ENCODE data around the gene PLBD2.
A peak's percentile ranks its signal among the peaks of the same experiment; 100 is the strongest.
"Not testable (repeated sequence)": the region's sequence is repeated elsewhere in the genome, so short reads cannot be mapped to it uniquely, and the experiment has no call there.

Gene PLBD2

GRCh38 chr12:113333877-113334785 is 24.3 kb upstream of the PLBD2 start:
- peak; percentile 35 for DNase-seq (ENCODE audit: low spot score)

DNA sequence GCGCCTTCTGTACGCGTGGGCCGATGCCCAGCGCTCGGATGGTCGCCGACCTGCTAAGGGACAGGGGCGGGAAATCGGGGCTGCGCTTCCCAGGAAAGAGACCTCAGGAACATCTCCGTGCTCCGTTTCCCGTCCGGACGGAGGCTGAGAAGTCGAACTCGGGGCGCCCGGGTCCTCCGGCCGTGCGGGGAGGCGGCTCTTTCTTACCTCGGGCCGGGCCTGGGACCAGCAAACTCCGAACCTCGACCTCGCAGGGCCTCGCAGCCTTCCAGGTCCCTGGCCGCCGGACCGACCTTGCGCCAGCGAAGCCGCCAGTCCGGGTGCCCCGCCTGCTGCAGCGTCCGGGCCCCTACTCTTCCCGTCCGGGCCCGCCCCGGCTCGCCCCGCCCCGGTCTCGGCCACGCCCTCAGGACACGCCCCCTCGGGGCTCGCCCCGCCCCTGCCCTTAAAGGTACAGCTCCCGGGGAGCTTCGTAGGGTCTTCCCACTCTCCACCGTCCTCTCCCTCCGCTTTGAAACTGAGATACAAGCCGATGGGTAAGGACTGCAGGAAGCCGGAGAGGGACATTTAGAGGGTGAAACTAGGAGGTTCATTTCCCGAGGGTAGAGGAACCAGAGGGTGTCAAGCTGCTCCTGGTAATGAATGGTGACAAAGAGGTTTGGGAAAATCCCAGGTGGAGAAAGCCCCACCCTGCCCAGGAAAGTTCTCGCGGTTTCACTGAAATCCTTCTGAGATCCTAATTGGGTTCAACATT is 23.4 kb upstream of the PLBD2 start, which contains the start of gene SLC8B1:
Gene SLC8B1, minus strand, starts transcription at position 324 of the 754 bp plus-strand sequence. CDS start 2,231 bp downstream, outside the sequence.
- peak; percentile 86 for DNase-seq (ENCODE audit: low spot score)

DNA sequence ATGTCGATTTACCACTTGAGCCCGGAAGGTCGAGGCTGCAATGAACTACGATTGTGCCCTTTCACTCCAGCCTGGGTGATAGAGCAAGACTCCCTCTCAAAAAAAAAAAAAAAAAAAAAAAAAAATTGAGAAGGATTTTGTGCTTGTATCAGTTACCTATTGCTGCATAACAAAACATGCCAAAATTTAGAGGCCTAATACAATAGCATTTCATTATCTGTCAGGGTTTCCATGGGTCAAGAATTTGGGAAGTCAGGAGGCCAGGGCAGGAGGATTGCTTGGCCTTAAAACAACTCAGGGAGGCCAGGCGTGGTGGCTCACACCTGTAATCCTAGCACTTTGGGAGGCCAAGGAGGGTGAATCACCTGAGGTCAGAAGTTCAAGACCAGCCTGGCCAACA is 18.8 kb upstream of the PLBD2 start:
- no peak for DNase-seq (ENCODE audit: low spot score)

DNA sequence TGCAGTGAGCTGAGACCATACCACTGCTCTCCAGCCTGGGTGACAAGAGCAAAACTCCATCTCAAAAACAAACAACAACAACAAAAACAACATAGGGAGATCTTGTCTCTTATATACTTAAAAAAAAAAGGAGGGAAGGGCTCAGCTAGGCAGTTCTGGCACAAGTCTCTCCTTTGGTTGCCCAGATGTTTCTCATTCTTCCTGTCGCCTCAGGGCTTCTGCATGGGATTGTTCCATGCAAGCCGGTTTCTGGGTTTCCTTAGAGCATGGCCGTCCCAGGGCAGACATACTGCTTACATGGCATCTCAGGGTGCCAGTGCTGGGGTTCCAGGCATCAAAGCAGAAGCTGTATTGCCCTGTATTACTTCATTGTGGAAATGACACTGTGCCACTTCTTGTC is 18.3 kb upstream of the PLBD2 start:
- no peak for DNase-seq (ENCODE audit: low spot score)

- no peak for DNase-seq (ENCODE audit: low spot score)
These were observed 16.9 kb upstream of the PLBD2 start for GRCh38 chr12:113341535-113341934.

DNA sequence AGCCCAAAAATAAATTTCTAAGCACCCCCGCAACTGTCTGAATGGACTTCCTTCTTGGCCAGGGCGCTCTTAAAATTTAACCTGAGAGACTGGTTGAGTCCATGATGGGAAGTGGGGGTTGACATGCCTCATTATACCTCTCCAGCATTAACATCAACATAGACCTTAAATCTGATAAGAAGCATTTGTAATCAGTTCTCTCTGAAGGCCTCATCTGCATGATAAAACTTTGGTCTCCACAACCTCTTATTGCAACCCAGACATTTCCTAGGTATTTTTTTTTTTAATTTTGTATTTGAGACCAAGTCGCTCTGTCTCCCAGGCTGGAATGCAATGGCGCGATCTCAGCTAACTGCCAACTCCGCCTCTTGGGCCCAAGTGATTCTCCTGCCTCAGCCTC is 13.1 kb upstream of the PLBD2 start:
- no peak for DNase-seq (ENCODE audit: low spot score)

- no peak for DNase-seq (ENCODE audit: low spot score)
These were observed 12.0 kb upstream of the PLBD2 start for GRCh38 chr12:113346353-113346752.

DNA sequence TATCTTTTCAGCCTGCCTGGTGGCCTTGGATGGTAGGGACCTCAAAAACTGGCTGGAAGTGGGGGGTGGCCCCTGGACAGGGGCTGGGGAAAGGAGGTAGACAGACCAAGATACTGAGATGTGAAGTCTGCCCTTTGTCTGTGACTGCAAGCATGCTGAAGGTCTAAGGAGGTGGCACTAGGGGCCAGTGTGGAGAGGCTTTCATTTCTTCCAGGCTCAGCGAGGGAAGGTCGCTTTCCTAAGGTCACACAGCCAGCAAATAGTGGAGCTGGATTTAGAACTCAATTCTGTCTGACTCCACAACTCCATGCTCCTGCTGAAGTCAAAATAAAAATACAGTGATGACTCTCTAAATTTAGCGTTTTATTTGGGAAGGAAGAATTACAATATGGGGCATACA is 11.3 kb upstream of the PLBD2 start:
- DNase-seq (ENCODE audit: low spot score): no peak

DNA sequence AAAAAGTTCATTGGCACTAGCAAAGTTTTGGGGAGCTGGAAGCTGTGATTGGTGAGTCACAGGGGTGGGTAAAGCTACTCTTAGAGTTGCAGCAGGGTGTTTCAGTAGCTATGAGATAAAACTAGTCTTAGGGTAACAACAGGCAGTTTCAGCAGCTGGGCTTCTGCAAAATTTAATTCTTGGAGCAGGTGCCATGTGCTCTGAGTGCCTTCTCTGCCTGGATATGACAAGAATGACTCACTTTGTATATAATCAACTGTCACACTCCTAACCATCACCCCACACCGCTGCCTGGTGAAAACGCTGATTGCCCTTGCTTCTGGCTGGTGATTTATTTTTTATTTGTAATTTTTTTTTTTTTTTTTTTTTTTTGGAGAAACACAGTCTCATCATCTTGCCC is 10.5 kb upstream of the PLBD2 start:
- no peak for DNase-seq (ENCODE audit: low spot score)

DNA sequence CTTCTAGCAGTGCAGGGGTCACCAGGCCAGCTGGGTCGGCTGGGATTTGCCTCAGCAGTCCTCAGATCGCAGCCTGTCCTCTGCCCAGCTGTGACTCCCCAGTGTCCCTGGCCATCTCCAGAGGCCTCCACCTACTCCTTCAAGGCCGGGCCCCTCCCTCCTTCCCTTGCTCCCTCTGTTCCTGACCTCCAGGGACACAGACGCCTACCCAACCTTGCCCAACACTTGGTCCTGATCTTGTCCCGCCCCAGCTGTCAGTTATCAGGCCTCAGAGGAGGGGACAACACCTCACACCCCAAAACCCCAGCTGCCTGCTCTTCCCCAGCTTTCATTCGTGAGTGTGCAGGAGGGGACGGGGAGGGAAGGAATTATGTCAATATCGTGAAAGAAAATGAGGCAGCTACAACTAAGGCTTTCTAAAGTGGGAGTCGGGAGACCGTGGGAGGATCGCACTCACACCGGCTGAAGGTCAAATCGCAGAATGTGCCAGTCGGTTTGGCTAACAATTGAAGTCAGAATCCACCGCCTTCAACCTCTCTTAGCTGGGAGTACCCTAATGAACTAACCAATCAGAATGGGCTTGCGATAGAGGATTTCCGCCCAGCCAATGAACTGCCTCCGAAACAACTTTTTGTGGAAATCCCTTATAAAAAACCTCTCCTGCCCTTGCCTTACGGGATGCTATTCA is 9.4 kb upstream of the PLBD2 start:
- no peak for DNase-seq (ENCODE audit: low spot score)

DNA sequence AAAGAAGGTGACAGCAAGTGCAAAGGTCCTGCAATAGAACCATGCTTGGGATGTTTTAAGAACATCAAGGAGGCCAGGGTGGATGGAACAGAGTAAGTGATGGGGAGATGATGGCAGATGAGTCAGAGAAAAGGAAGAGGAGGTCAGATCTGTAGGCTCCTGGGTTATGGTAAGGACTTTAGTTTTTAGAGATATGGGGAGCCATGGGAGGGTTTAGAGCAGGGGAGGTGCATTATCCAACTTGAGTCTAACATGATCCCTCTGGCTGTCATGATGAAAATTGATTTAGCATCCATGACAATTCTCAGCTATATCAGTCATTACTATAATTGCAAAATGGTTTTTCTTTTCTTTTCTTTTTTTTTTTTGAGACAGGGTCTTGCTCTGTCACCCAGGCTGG is 7.3 kb upstream of the PLBD2 start:
- no peak for DNase-seq (ENCODE audit: low spot score)

DNA sequence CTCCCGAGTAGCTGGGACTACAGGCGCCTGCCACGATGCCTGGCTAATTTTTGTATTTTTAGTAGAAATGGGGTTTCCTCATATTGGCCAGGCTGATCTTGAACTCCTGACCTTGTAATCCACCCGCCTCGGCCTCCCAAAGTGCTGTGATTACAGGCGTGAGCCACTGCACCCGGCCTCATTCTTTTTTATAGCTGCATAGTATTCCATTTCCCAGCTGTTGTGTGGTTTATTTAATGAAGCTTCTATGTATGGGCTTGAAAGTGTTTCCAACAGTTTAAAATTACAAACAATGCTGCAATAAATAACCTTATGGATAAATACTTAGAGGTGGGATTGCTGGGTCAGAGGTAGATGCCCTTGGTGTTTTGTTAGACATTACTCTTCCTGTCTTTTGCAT is 4.2 kb upstream of the PLBD2 start:
- DNase-seq (ENCODE audit: low spot score): not testable (repeated sequence)

- no peak for DNase-seq (ENCODE audit: low spot score)
These were observed 949 bp downstream of the PLBD2 start for GRCh38 chr12:113359133-113359938.

GRCh38 chr12:113359939-113360748 is 1.8 kb downstream of the PLBD2 start:
- peak; percentile 34 for DNase-seq (ENCODE audit: low spot score)

- no peak for DNase-seq (ENCODE audit: low spot score)
These were observed 3.4 kb downstream of the PLBD2 start for GRCh38 chr12:113361574-113362370.

DNA sequence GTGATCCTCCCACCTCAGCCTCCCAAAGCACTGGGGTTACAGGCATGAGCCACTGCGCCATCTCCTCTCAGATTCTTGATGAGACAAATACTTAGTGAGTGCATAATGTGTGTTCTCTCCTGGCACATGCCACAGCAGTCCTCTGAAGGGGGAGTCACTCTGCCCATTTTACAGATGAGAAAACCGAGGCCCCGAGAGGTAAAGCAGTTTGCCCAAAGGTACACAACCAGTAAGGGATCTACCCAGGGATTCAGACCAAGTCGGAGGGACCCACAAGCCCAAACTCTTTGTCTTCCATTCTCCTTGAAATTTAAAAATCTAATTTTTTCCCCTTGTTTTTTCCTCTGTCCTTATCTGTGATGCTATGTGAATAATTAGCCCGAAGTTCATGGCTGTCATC is 6.3 kb downstream of the PLBD2 start:
- no peak for DNase-seq (ENCODE audit: low spot score)

GRCh38 chr12:113365639-113366395 is 7.4 kb downstream of the PLBD2 start:
- DNase-seq (ENCODE audit: low spot score): no peak

DNA sequence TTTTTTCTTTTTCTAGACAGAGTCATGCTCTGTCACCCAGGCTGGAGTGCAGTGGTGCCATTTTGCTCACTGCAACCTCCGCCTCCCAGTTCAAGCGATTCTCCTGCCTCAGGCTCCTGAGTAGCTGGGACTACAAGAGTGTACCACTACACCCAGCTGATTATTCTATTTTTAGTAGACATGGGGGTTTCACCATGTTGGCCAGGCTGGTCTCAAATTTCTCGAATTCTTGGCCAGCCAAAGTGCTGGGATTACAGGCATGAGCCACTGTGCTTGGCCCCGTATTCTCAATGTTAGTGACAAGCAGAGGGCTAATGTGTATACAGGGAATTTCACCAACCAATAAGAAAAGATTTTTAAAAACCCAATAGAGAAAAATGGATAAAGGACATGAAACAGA is 8.4 kb downstream of the PLBD2 start:
- DNase-seq (ENCODE audit: low spot score): no peak

GRCh38 chr12:113368331-113368730 is 9.9 kb downstream of the PLBD2 start:
- DNase-seq (ENCODE audit: low spot score): no peak
